ENCODE results near the gene GLI3. TPM values are rescaled to one million over a fixed set of nuclear protein-coding genes. Genes with fewer than 3 reads are reported as not detected.
A peak's percentile ranks its signal among the peaks of the same experiment; 100 is the strongest.

GLI3 gene
- total and polyA plus RNA-seq, 2 experiments from 2014 or later: 4.0 to 5.2 TPM

- WGBS, 2 experiments (ENCODE audit: low coverage in 1 of 2, low lambda C conversion rate in 2 of 2, missing lambda C conversion rate in 2 of 2): 64 to 67% methylated on average over 13 of the region's 13 CpGs
- Histone ChIP-seq H3K79me2 (ENCODE audit: insufficient read depth) (peaks cover 45% of the 10 kb centered on the region), H3K36me3 (ENCODE audit: low read depth) (no peaks in the 10 kb centered on the region), H3F3A (ENCODE audit: insufficient read depth) (peaks cover 6% of the 10 kb centered on the region), H2AFZ (peak overlapping the region; percentile 81), H3K9me3 (ENCODE audit: low read depth) (no peaks in the 10 kb centered on the region), H3K4me3 (peak overlapping the region; percentile 69), H3K9me2 (ENCODE audit: insufficient read depth) (no peaks in the 10 kb centered on the region), H4K20me1 (ENCODE audit: insufficient read depth) (no peaks in the 10 kb centered on the region), H3K4me1 (ENCODE audit: insufficient read depth) (peaks cover 19% of the 10 kb centered on the region), H3K9ac (peak overlapping the region; percentile 62), H3K27ac (no peak overlapping the region), H3K4me2 (ENCODE audit: unreplicated experiment) (peak overlapping the region; percentile 85), H3K27me3 (replicated peaks; ENCODE audit: insufficient read depth) (no peaks in the 10 kb centered on the region)
- no peak for DNase-seq
- no peak for TF ChIP-seq EZH2phosphoT487 (IDR thresholded peaks at IDR 0.05; ENCODE audit: insufficient read depth, low read depth)
- TF ChIP-seq EZH2 (IDR thresholded peaks at IDR 0.05; ENCODE audit: insufficient read depth, poor library complexity, severe bottlenecking): no peak
- in situ Hi-C loops (cut with MboI): loop anchor here (25.0 kb wide), 1 partner anchor 610 kb away; no protein-coding TSS in a partner anchor
Measured at GRCh38 chr7:42227541-42227935, 9.5 kb downstream of the GLI3 start.

DNA sequence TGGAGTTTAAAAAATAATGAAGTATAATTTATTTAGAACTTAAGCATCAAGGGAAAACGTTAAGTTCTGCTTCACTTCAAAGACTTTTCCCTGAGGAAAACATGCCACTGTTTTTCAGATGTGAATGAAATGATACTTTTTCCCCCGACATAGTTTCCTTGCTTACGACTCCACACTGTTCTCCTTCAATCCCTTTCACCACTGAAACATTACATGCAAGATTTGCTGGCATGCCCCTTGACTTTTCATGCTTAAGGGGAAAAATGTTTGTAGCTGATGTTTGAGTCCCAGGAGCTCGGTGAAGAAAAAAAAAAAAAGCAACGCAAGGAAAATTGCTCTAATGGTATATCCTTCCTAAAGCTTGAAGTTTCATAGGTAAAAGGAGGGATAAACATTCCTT is 10.0 kb downstream of the GLI3 start:
- Histone ChIP-seq H3K4me2 (ENCODE audit: unreplicated experiment) (no peak overlapping the region), H3K9ac (no peak overlapping the region), H3F3A (ENCODE audit: insufficient read depth) (peaks cover under 1% of the 10 kb centered on the region; the same call in 1 of the 2 replicates), H3K27ac (no peak overlapping the region), H3K36me3 (ENCODE audit: low read depth) (no peaks in the 10 kb centered on the region), H3K27me3 (replicated peaks; ENCODE audit: insufficient read depth) (no peaks in the 10 kb centered on the region), H3K4me3 (no peak overlapping the region), H3K9me3 (ENCODE audit: low read depth) (no peaks in the 10 kb centered on the region), H3K4me1 (ENCODE audit: insufficient read depth) (peaks cover 14% of the 10 kb centered on the region), H4K20me1 (ENCODE audit: insufficient read depth) (no peaks in the 10 kb centered on the region), H3K9me2 (ENCODE audit: insufficient read depth) (no peaks in the 10 kb centered on the region), H2AFZ (no peak overlapping the region), H3K79me2 (ENCODE audit: insufficient read depth) (peaks cover 41% of the 10 kb centered on the region)
- DNase-seq: no peak
- in situ Hi-C loops (cut with MboI): loop anchor here (25.0 kb wide), 1 partner anchor 610 kb away; no protein-coding TSS in a partner anchor
- TF ChIP-seq EZH2 (IDR thresholded peaks at IDR 0.05; ENCODE audit: insufficient read depth, poor library complexity, severe bottlenecking) (no peak), EZH2phosphoT487 (IDR thresholded peaks at IDR 0.05; ENCODE audit: insufficient read depth, low read depth) (no peak)
- 37 to 51% methylated on average over 5 of the region's 5 CpGs for whole genome bisulfite sequencing, 2 experiments (ENCODE audit: low coverage in 1 of 2, low lambda C conversion rate in 2 of 2, missing lambda C conversion rate in 2 of 2)

- Histone ChIP-seq H4K20me1 (ENCODE audit: insufficient read depth) (no peaks in the 10 kb centered on the region), H3K4me2 (ENCODE audit: unreplicated experiment) (no peak overlapping the region), H3F3A (ENCODE audit: insufficient read depth) (no peaks in the 10 kb centered on the region), H3K9me3 (ENCODE audit: low read depth) (no peaks in the 10 kb centered on the region), H3K9me2 (ENCODE audit: insufficient read depth) (no peaks in the 10 kb centered on the region), H3K27me3 (replicated peaks; ENCODE audit: insufficient read depth) (no peaks in the 10 kb centered on the region), H3K9ac (no peak overlapping the region), H3K4me3 (no peak overlapping the region), H2AFZ (no peak overlapping the region), H3K79me2 (ENCODE audit: insufficient read depth) (peaks cover 35% of the 10 kb centered on the region), H3K4me1 (ENCODE audit: insufficient read depth) (peaks cover 8% of the 10 kb centered on the region; the same call in 1 of the 2 replicates), H3K36me3 (ENCODE audit: low read depth) (no peaks in the 10 kb centered on the region), H3K27ac (no peak overlapping the region)
- DNase-seq: no peak
- WGBS, 2 experiments (ENCODE audit: low coverage in 1 of 2, low lambda C conversion rate in 2 of 2, missing lambda C conversion rate in 2 of 2): 83 to 86% methylated on average over 5 of the region's 5 CpGs
- no peak for TF ChIP-seq EZH2phosphoT487 (IDR thresholded peaks at IDR 0.05; ENCODE audit: insufficient read depth, low read depth)
- TF ChIP-seq EZH2 (IDR thresholded peaks at IDR 0.05; ENCODE audit: insufficient read depth, poor library complexity, severe bottlenecking): no peak
- in situ Hi-C loops (cut with MboI): loop anchor here (25.0 kb wide), 1 partner anchor 611 kb away; no protein-coding TSS in a partner anchor
Measured at GRCh38 chr7:42226354-42226941, 10.6 kb downstream of the GLI3 start.

- no peak overlapping the region for H3K9ac ChIP-seq
- H3K4me3 ChIP-seq: no peak overlapping the region
- in situ Hi-C loops (cut with MboI): loop anchor here (25.0 kb wide), 1 partner anchor 613 kb away; no protein-coding TSS in a partner anchor
- TF ChIP-seq EZH2 (IDR thresholded peaks at IDR 0.05; ENCODE audit: insufficient read depth, poor library complexity, severe bottlenecking): no peak
- TF ChIP-seq EZH2phosphoT487 (IDR thresholded peaks at IDR 0.05; ENCODE audit: insufficient read depth, low read depth): no peak
- no peak overlapping the region for H3K27ac ChIP-seq
- no peaks in the 10 kb centered on the region for H3K27me3 ChIP-seq (replicated peaks; ENCODE audit: insufficient read depth)
- DNase-seq: no peak
- H3K4me1 ChIP-seq (ENCODE audit: insufficient read depth): peaks cover 8% of the 10 kb centered on the region; the same call in 1 of the 2 replicates
- H3K4me2 ChIP-seq (ENCODE audit: unreplicated experiment): no peak overlapping the region
- WGBS, 2 experiments (ENCODE audit: low coverage in 1 of 2, low lambda C conversion rate in 2 of 2, missing lambda C conversion rate in 2 of 2): 85 to 88% methylated on average over 8 of the region's 8 CpGs
- H4K20me1 ChIP-seq (ENCODE audit: insufficient read depth): no peaks in the 10 kb centered on the region
- H3F3A ChIP-seq (ENCODE audit: insufficient read depth): no peaks in the 10 kb centered on the region
- H2AFZ ChIP-seq: no peak overlapping the region
- no peaks in the 10 kb centered on the region for H3K36me3 ChIP-seq (ENCODE audit: low read depth)
- no peaks in the 10 kb centered on the region for H3K9me3 ChIP-seq (ENCODE audit: low read depth)
- H3K79me2 ChIP-seq (ENCODE audit: insufficient read depth): peaks cover 21% of the 10 kb centered on the region
- no peaks in the 10 kb centered on the region for H3K9me2 ChIP-seq (ENCODE audit: insufficient read depth)
Measured at GRCh38 chr7:42224391-42225003, 12.5 kb downstream of the GLI3 start.

Data from GM23248 (cell line).